ENCODE measurements around the gene GALNT14. TPM values are rescaled to one million over a fixed set of nuclear protein-coding genes. Genes with fewer than 3 reads are reported as not detected.

Gene GALNT14
- total and polyA plus RNA-seq, 4 donors = 0.85 to 2.8 (median 2.4) TPM

DNA sequence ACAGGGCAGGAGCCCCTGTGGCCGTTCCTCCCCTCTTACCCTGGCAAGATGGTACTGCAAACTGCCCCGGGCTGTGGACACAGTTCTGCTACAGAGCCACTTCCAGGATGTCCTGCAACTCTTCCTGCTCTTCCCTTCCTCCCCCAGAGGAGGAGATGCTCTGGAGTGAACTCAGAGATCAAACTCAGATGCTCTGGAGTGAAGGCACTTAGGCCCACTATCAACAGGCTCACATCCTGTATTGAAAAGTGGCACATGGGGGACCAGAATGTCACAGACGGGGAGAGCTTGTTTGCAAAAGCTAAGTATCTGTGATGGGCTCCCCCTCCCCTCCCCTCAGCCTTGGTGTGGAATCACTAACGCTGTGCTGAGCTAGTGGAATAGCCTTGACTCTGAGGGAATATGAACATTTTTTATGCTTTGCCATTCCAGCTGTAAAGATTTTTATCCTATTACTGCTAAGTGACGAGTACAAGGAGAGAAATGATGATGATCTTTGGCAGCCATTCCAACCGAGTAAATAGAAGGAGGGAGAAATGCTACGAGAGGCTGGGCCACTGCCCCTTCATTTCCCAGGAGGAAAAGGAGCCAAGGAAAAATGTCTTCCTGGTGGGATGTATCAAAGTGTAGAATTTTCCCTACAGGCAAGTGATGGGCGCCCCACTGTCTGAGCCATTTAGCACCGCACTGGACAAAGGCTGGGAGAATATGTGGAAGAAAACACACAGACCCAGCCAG lies 152.6 kb downstream of the GALNT14 start:
- H3K27me3 ChIP-seq (ENCODE audit: control insufficient read depth in 3 of 3, insufficient read depth in 3 of 3, low read length in 2 of 3) = no peaks in the 10 kb centered on the region
- DNase-seq = peak; percentile 76 to 95 (median 95)

DNA sequence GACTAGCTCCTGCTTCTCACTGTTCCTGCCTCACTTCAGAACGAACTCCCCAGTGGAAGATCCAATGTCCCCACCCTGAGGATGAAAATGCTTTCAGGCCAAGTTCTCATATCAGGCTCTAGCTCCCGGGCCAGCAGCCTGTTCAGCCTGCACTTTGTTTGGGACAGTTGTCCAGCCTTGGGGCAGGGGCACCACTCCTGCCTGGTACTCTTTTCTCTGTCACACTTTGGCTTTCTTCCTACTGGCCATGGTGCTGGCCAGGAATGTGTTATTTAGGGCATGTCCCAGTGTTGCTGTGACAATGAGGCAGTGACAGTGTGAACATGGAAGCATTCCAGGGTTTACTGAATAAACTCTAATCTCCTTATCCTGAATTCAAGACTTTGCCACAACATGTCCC lies 154.1 kb downstream of the GALNT14 start:
- TF ChIP-seq, protein P1, sequence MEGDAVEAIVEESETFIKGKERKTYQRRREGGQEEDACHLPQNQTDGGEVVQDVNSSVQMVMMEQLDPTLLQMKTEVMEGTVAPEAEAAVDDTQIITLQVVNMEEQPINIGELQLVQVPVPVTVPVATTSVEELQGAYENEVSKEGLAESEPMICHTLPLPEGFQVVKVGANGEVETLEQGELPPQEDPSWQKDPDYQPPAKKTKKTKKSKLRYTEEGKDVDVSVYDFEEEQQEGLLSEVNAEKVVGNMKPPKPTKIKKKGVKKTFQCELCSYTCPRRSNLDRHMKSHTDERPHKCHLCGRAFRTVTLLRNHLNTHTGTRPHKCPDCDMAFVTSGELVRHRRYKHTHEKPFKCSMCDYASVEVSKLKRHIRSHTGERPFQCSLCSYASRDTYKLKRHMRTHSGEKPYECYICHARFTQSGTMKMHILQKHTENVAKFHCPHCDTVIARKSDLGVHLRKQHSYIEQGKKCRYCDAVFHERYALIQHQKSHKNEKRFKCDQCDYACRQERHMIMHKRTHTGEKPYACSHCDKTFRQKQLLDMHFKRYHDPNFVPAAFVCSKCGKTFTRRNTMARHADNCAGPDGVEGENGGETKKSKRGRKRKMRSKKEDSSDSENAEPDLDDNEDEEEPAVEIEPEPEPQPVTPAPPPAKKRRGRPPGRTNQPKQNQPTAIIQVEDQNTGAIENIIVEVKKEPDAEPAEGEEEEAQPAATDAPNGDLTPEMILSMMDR (IDR thresholded peaks at IDR 0.05; ENCODE audit: control extremely low read depth, extremely low read depth) = no peak
- H3K9me3 ChIP-seq (ENCODE audit: control insufficient read depth in 4 of 4, insufficient read depth in 3 of 4, low read length in 3 of 4) = no peaks in the 10 kb centered on the region
- H3K9ac ChIP-seq (ENCODE audit: insufficient read depth in 1 of 2, low read length in 2 of 2) = no peak overlapping the region
- DNase-seq (peak in 1 of 3 donors; percentile 39), ATAC-seq (ENCODE audit: insufficient read depth, low FRiP score) (no peak)
- no peak overlapping the region for H3K27ac ChIP-seq (ENCODE audit: low read depth in 1 of 2, low read length in 1 of 2)
- H3K36me3 ChIP-seq (ENCODE audit: control insufficient read depth in 4 of 4, insufficient read depth in 4 of 4, low read length in 4 of 4) = no peaks in the 10 kb centered on the region
- H3K27me3 ChIP-seq (ENCODE audit: control insufficient read depth in 3 of 3, insufficient read depth in 3 of 3, low read length in 2 of 3) = no peaks in the 10 kb centered on the region
- 81 to 91% methylated on average over 2 of the region's 2 CpGs for whole genome bisulfite sequencing, 2 donors
- no peak overlapping the region for H3K4me3 ChIP-seq
- H3K4me1 ChIP-seq (ENCODE audit: control insufficient read depth in 5 of 5, insufficient read depth in 5 of 5, low read length in 5 of 5) = peaks cover 0 to 56% (median 6%) of the 10 kb centered on the region in 5 donors

More for the DNA sequence above, 152.6 kb downstream of the GALNT14 start:
- Histone ChIP-seq H3K9ac (ENCODE audit: insufficient read depth in 1 of 2, low read length in 2 of 2) (no peak overlapping the region), H3K4me1 (ENCODE audit: control insufficient read depth in 5 of 5, insufficient read depth in 5 of 5, low read length in 5 of 5) (peaks cover 0 to 47% (median 6%) of the 10 kb centered on the region in 5 donors), H3K4me3 (no peak overlapping the region), H3K27ac (ENCODE audit: low read depth in 1 of 2, low read length in 1 of 2) (no peak overlapping the region), H3K9me3 (ENCODE audit: control insufficient read depth in 4 of 4, insufficient read depth in 3 of 4, low read length in 3 of 4) (no peaks in the 10 kb centered on the region), H3K36me3 (ENCODE audit: control insufficient read depth in 4 of 4, insufficient read depth in 4 of 4, low read length in 4 of 4) (no peaks in the 10 kb centered on the region)
- TF ChIP-seq, protein P1 (IDR thresholded peaks at IDR 0.05; ENCODE audit: control extremely low read depth, extremely low read depth) = no peak
- ATAC-seq (ENCODE audit: insufficient read depth, low FRiP score) = no peak
- WGBS, 2 donors = 69 to 80% methylated on average over 9 of the region's 9 CpGs

DNA sequence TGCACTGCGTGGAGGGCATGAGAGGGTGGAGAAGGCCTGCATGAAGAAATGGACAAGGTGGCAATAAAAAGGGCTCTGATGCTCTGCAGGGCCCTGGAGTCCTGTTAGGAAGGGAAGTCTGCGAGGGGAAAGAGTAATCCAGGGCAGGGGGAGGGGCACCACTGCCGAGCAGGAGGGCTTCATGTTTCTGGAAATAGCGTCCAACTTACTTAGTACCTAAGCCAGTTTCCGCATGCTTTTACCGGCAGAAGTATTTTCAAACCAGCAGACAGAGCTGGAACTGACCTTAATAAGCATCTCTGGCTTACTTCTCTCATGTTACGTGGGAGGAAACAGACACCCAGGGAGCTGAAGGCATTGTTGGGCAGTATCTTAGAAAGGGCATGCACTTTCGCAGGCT lies 156.7 kb downstream of the GALNT14 start:
- H3K9ac ChIP-seq (ENCODE audit: insufficient read depth in 1 of 2, low read length in 2 of 2) = no peak overlapping the region
- 74 to 80% methylated on average over 8 of the region's 8 CpGs for WGBS, 2 donors
- H3K4me3 ChIP-seq = no peak overlapping the region
- peak; percentile 22 to 32 (median 32) for DNase-seq
- H3K4me1 ChIP-seq (ENCODE audit: control insufficient read depth in 5 of 5, insufficient read depth in 5 of 5, low read length in 5 of 5) = peaks cover 0 to 50% (median 6%) of the 10 kb centered on the region in 5 donors
- H3K36me3 ChIP-seq (ENCODE audit: control insufficient read depth in 4 of 4, insufficient read depth in 4 of 4, low read length in 4 of 4) = no peaks in the 10 kb centered on the region
- H3K9me3 ChIP-seq (ENCODE audit: control insufficient read depth in 4 of 4, insufficient read depth in 3 of 4, low read length in 3 of 4) = no peaks in the 10 kb centered on the region
- H3K27me3 ChIP-seq (ENCODE audit: control insufficient read depth in 3 of 3, insufficient read depth in 3 of 3, low read length in 2 of 3) = no peaks in the 10 kb centered on the region
- TF ChIP-seq, protein P1 (IDR thresholded peaks at IDR 0.05; ENCODE audit: control extremely low read depth, extremely low read depth) = no peak
- ATAC-seq (ENCODE audit: insufficient read depth, low FRiP score) = no peak
- H3K27ac ChIP-seq (ENCODE audit: low read depth in 1 of 2, low read length in 1 of 2) = no peak overlapping the region
